HepG2 (cell line): ENCODE data around the gene SNRNP27. TPM values are rescaled to one million over a fixed set of nuclear protein-coding genes. Genes with fewer than 3 reads are reported as not detected.

Experiments
- BHLHE40 ChIP-seq: IDR thresholded peaks from 2 replicates; pipeline ENCODE4 v1.6.1; 2011; ENCODE audit warnings: low read length, improper control_type of control experiment
- CSRNP2 ChIP-seq: sonication (generic); formaldehyde crosslinking; conservative IDR thresholded peaks from 2 replicates; pipeline ENCODE4 v1.8.0; 2022; ENCODE audit warnings: low read depth, missing genetic modification reagents
- CTCF ChIP-seq: sonication (generic); formaldehyde crosslinking; IDR thresholded peaks from 2 replicates; pipeline ENCODE4 v1.5.0; 2020; ENCODE audit warnings: mild to moderate bottlenecking, missing genetic modification reagents, moderate library complexity
- FOXP4 ChIP-seq: sonication (generic); formaldehyde crosslinking; IDR thresholded peaks from 2 replicates; pipeline ENCODE4 v1.4.0; 2020; ENCODE audit warnings: missing genetic modification reagents
- GATAD2A ChIP-seq: IDR thresholded peaks from 2 replicates; pipeline ENCODE4 v1.6.1; 2016
- PAXIP1 ChIP-seq: sonication (generic); formaldehyde crosslinking; conservative IDR thresholded peaks from 2 replicates; pipeline ENCODE4 v1.4.0; 2020; ENCODE audit warnings: mild to moderate bottlenecking, missing genetic modification reagents, moderate library complexity
- PITX1 ChIP-seq: sonication (generic); formaldehyde crosslinking; IDR thresholded peaks from 2 replicates; pipeline ENCODE4 v1.5.1; 2020; ENCODE audit warnings: mild to moderate bottlenecking, missing genetic modification reagents
- PLRG1 ChIP-seq: fragments of 450-650 bp; conservative IDR thresholded peaks from 2 replicates; pipeline ENCODE4 v1.6.1; 2016
- RARA ChIP-seq: IDR thresholded peaks from 2 replicates; pipeline ENCODE4 v1.6.1; 2016; ENCODE audit warnings: missing genetic modification reagents, missing compliant biosample characterization
- REPIN1 ChIP-seq: sonication (generic); formaldehyde crosslinking; IDR thresholded peaks from 2 replicates; pipeline ENCODE4 v1.8.0; 2022; ENCODE audit warnings: missing genetic modification reagents, low read depth, mild to moderate bottlenecking, borderline replicate concordance
- TARDBP ChIP-seq: sonication (generic); formaldehyde crosslinking; IDR thresholded peaks from 2 replicates; pipeline ENCODE4 v1.8.0; 2022; ENCODE audit warnings: mild to moderate bottlenecking, missing genetic modification reagents
- TBL1XR1 ChIP-seq: fragments of 150-350 bp; IDR thresholded peaks from 2 replicates; pipeline ENCODE4 v1.6.1; 2014; ENCODE audit warnings: borderline replicate concordance, low read length; ENCODE audit not compliant: partially characterized antibody
- ZMYM3 ChIP-seq: sonication (generic); formaldehyde crosslinking; IDR thresholded peaks from 2 replicates; pipeline ENCODE4 v1.5.1; 2020; ENCODE audit warnings: mild to moderate bottlenecking, missing genetic modification reagents
- ZNF292 ChIP-seq: sonication (generic); formaldehyde crosslinking; IDR thresholded peaks from 2 replicates; pipeline ENCODE4 v1.8.1; 2022; ENCODE audit warnings: mild to moderate bottlenecking, low read depth, missing genetic modification reagents, borderline replicate concordance
- ZNF329 ChIP-seq: sonication (generic); formaldehyde crosslinking; IDR thresholded peaks from 2 replicates; pipeline ENCODE4 v1.9.0; 2021; ENCODE audit warnings: low read depth, mild to moderate bottlenecking, missing genetic modification reagents
- ZNF652 ChIP-seq: IDR thresholded peaks from 2 replicates; pipeline ENCODE4 v1.6.1; 2016; ENCODE audit warnings: low read depth, borderline replicate concordance
- ZNF761 ChIP-seq: sonication (generic); formaldehyde crosslinking; conservative IDR thresholded peaks from 2 replicates; pipeline ENCODE4 v1.4.0; 2020; ENCODE audit warnings: mild to moderate bottlenecking, missing genetic modification reagents
- ZSCAN21 ChIP-seq: sonication (generic); formaldehyde crosslinking; IDR thresholded peaks from 2 replicates; pipeline ENCODE4 v1.8.0; 2022; ENCODE audit warnings: mild to moderate bottlenecking, missing genetic modification reagents, moderate library complexity, borderline replicate concordance
- polyA plus RNA-seq, 8 experiments: library from polyadenylated mRNA; depleted of rRNA in 3 of 8; stranded (reverse) in 7 of 8; unstranded in 1 of 8; fragments of >200 nt; fragmentation: Illumina TruSeq in 4 of 8; extraction: Trizol in 4 of 8; gene quantifications; 2 replicates each; pipeline versions ENCODE4 v1.2.1 to v1.2.3, GENCODE V29; 2011 to 2016; ENCODE audit warnings: low read depth in 4 of 8, missing spikeins in 1 of 8, mixed read lengths in 1 of 8; ENCODE audit not compliant: insufficient read depth in 1 of 8
- total RNA-seq, 5 experiments: library from RNA; depleted of rRNA; stranded (reverse); fragments of >200 nt; fragmentation: Illumina TruSeq; extraction: Trizol; gene quantifications; 2 replicates each; pipeline ENCODE4 v1.2.3, GENCODE V29; 2016; ENCODE audit warnings: low read depth in 1 of 5

SNRNP27 gene
- total and polyA plus RNA-seq, 2 of the 13 experiments (the other 11 are each of a cell fraction or from before 2014, with no cell fraction given), result 49.8 to 54.6 TPM

GRCh38 chr2:69946351-69947324 lies 52.9 kb downstream of the SNRNP27 start (continued):
- TF ChIP-seq ZNF329 (CRISPR knock-in tag), result 0 out of 2 replicates have a peak, but pooled peaks have one; percentile 48
- TF ChIP-seq FOXP4 (CRISPR knock-in tag), result peak; percentile 87
- peak; percentile 46; the same call in 1 of the 2 replicates for TF ChIP-seq BHLHE40
- peak; percentile 97 for TF ChIP-seq ZNF652 (CRISPR knock-in tag)
- TF ChIP-seq GATAD2A (CRISPR knock-in tag), result peak; percentile 79
- peak; percentile 90 for TF ChIP-seq ZMYM3 (CRISPR knock-in tag)
- TF ChIP-seq ZNF761 (CRISPR knock-in tag), result 0 out of 2 replicates have a peak, but pooled peaks have one; percentile 27
- TF ChIP-seq RARA (CRISPR knock-in tag), result peak; percentile 36; the same call in 1 of the 2 replicates
- no peak for TF ChIP-seq PLRG1
- TF ChIP-seq TBL1XR1, result no peak
- peak; percentile 84 for TF ChIP-seq ZNF292 (CRISPR knock-in tag)
- 0 out of 2 replicates have a peak, but pooled peaks have one; percentile 27 for TF ChIP-seq REPIN1
- 0 out of 2 replicates have a peak, but pooled peaks have one; percentile 7 for TF ChIP-seq CTCF (CRISPR knock-in tag)
- TF ChIP-seq CSRNP2, result no peak
- peak; percentile 24; the same call in 1 of the 2 replicates for TF ChIP-seq PITX1 (CRISPR knock-in tag)
- peak; percentile 58 for TF ChIP-seq TARDBP (CRISPR knock-in tag)
- TF ChIP-seq PAXIP1 (CRISPR knock-in tag), result peak; percentile 72
- no peak for TF ChIP-seq ZSCAN21 (CRISPR knock-in tag)
